Neuron (in vitro differentiated cells): ENCODE results near the gene PRDM11.

Experiments used
- H2AFZ ChIP-seq: one replicate; pipeline ENCODE4 v1.6.1; 2013; ENCODE audit warnings: low read depth, mild to moderate bottlenecking, inconsistent platforms, low read length, moderate library complexity
- H3K27me3 ChIP-seq: one replicate; pipeline ENCODE4 v1.6.1; 2013; ENCODE audit warnings: low read length; ENCODE audit not compliant: insufficient read depth
- H3K36me3 ChIP-seq: one replicate; pipeline ENCODE4 v1.6.1; 2013; ENCODE audit warnings: low read length; ENCODE audit not compliant: insufficient read depth
- H3K4me1 ChIP-seq: one replicate; pipeline ENCODE4 v1.6.1; 2013; ENCODE audit warnings: low read length; ENCODE audit not compliant: insufficient read depth
- H3K4me3 ChIP-seq: 2 replicates; pipeline ENCODE4 v1.5.1; 2013; ENCODE audit warnings: mild to moderate bottlenecking, low read length, moderate library complexity
- H3K9me3 ChIP-seq: one replicate; pipeline ENCODE4 v1.6.1; 2013; ENCODE audit warnings: low read length

The PRDM11 gene

GRCh38 chr11:45145379-45146071 lies 914 bp upstream of the PRDM11 start:
- Histone ChIP-seq H3K27me3 (peaks cover 6% of the 10 kb centered on the region), H3K9me3 (no peaks in the 10 kb centered on the region), H2AFZ (peak overlapping the region; percentile 56), H3K4me3 (peak overlapping the region; percentile 69), H3K4me1 (peaks cover 18% of the 10 kb centered on the region), H3K36me3 (no peaks in the 10 kb centered on the region)

GRCh38 chr11:45147017-45147728 lies 734 bp downstream of the PRDM11 start:
- Histone ChIP-seq H3K9me3 (no peaks in the 10 kb centered on the region), H2AFZ (peak overlapping the region; percentile 65), H3K4me3 (peak overlapping the region; percentile 69), H3K36me3 (no peaks in the 10 kb centered on the region), H3K27me3 (peaks cover 3% of the 10 kb centered on the region), H3K4me1 (peaks cover 18% of the 10 kb centered on the region)

GRCh38 chr11:45147891-45148675 lies 1.6 kb downstream of the PRDM11 start:
- Histone ChIP-seq H3K4me3 (peak overlapping the region; percentile 69), H3K27me3 (peaks cover 3% of the 10 kb centered on the region), H3K4me1 (peaks cover 18% of the 10 kb centered on the region), H2AFZ (no peak overlapping the region), H3K36me3 (no peaks in the 10 kb centered on the region), H3K9me3 (no peaks in the 10 kb centered on the region)

GRCh38 chr11:45149483-45150056 lies 3.1 kb downstream of the PRDM11 start:
- no peaks in the 10 kb centered on the region for H3K27me3 ChIP-seq
- no peaks in the 10 kb centered on the region for H3K9me3 ChIP-seq

GRCh38 chr11:45150301-45150700 lies 3.9 kb downstream of the PRDM11 start:
- H2AFZ ChIP-seq: no peak overlapping the region
- H3K36me3 ChIP-seq: no peaks in the 10 kb centered on the region
- peaks cover 17% of the 10 kb centered on the region for H3K4me1 ChIP-seq
- H3K9me3 ChIP-seq: no peaks in the 10 kb centered on the region
- no peak overlapping the region for H3K4me3 ChIP-seq
- H3K27me3 ChIP-seq: no peaks in the 10 kb centered on the region

More at GRCh38 chr11:45149483-45150056, 3.1 kb downstream of the PRDM11 start:
- Histone ChIP-seq H3K4me1 (peaks cover 18% of the 10 kb centered on the region), H3K4me3 (no peak overlapping the region), H2AFZ (no peak overlapping the region), H3K36me3 (no peaks in the 10 kb centered on the region)

GRCh38 chr11:45150943-45151342 lies 4.5 kb downstream of the PRDM11 start:
- H3K9me3 ChIP-seq: no peaks in the 10 kb centered on the region
- H3K36me3 ChIP-seq: no peaks in the 10 kb centered on the region

GRCh38 chr11:45151362-45151982 lies 5.0 kb downstream of the PRDM11 start:
- no peaks in the 10 kb centered on the region for H3K9me3 ChIP-seq
- H3K4me1 ChIP-seq: peaks cover 9% of the 10 kb centered on the region
- no peak overlapping the region for H3K4me3 ChIP-seq
- H3K36me3 ChIP-seq: no peaks in the 10 kb centered on the region
- H2AFZ ChIP-seq: no peak overlapping the region
- no peaks in the 10 kb centered on the region for H3K27me3 ChIP-seq

More at GRCh38 chr11:45150943-45151342, 4.5 kb downstream of the PRDM11 start:
- Histone ChIP-seq H3K4me3 (no peak overlapping the region), H2AFZ (no peak overlapping the region), H3K4me1 (peaks cover 10% of the 10 kb centered on the region), H3K27me3 (no peaks in the 10 kb centered on the region)

- Histone ChIP-seq H3K27me3 (no peaks in the 10 kb centered on the region), H3K4me1 (peaks cover 8% of the 10 kb centered on the region), H3K4me3 (no peak overlapping the region), H2AFZ (no peak overlapping the region), H3K36me3 (no peaks in the 10 kb centered on the region), H3K9me3 (no peaks in the 10 kb centered on the region)
These were observed 6.5 kb downstream of the PRDM11 start for GRCh38 chr11:45152740-45153595.

- Histone ChIP-seq H3K9me3 (no peaks in the 10 kb centered on the region), H3K4me3 (no peak overlapping the region), H3K4me1 (peaks cover 11% of the 10 kb centered on the region), H3K27me3 (no peaks in the 10 kb centered on the region), H2AFZ (no peak overlapping the region), H3K36me3 (no peaks in the 10 kb centered on the region)
These were observed 7.8 kb downstream of the PRDM11 start for GRCh38 chr11:45154276-45154675.

- H2AFZ ChIP-seq: no peak overlapping the region
- H3K4me1 ChIP-seq: peaks cover 11% of the 10 kb centered on the region
- no peaks in the 10 kb centered on the region for H3K27me3 ChIP-seq
- H3K36me3 ChIP-seq: no peaks in the 10 kb centered on the region
- H3K9me3 ChIP-seq: no peaks in the 10 kb centered on the region
- H3K4me3 ChIP-seq: no peak overlapping the region
These were observed 8.7 kb downstream of the PRDM11 start for GRCh38 chr11:45155058-45155551.

GRCh38 chr11:45155627-45156180 lies 9.3 kb downstream of the PRDM11 start:
- no peak overlapping the region for H2AFZ ChIP-seq
- no peaks in the 10 kb centered on the region for H3K27me3 ChIP-seq
- no peak overlapping the region for H3K4me3 ChIP-seq
- H3K9me3 ChIP-seq: no peaks in the 10 kb centered on the region
- no peaks in the 10 kb centered on the region for H3K36me3 ChIP-seq
- peaks cover 11% of the 10 kb centered on the region for H3K4me1 ChIP-seq
